Loucy (cell line): ENCODE results near the gene ZKSCAN4.

ENCODE experiments used
- EZH2phosphoT487 ChIP-seq: fragments of 200-600 bp; IDR thresholded peaks from 2 replicates; pipeline ENCODE4 v1.6.1; 2018; ENCODE audit warnings: antibody characterized with exemption, mild to moderate bottlenecking, moderate library complexity, borderline replicate concordance
- TF ChIP-seq, protein P1 (sequence below): fragments of 200-600 bp; sonication (generic); conservative IDR thresholded peaks from 2 replicates; pipeline ENCODE4 v1.5.1; 2014; ENCODE audit warnings: mild to moderate bottlenecking, antibody characterized with exemption, low read length

DNA sequence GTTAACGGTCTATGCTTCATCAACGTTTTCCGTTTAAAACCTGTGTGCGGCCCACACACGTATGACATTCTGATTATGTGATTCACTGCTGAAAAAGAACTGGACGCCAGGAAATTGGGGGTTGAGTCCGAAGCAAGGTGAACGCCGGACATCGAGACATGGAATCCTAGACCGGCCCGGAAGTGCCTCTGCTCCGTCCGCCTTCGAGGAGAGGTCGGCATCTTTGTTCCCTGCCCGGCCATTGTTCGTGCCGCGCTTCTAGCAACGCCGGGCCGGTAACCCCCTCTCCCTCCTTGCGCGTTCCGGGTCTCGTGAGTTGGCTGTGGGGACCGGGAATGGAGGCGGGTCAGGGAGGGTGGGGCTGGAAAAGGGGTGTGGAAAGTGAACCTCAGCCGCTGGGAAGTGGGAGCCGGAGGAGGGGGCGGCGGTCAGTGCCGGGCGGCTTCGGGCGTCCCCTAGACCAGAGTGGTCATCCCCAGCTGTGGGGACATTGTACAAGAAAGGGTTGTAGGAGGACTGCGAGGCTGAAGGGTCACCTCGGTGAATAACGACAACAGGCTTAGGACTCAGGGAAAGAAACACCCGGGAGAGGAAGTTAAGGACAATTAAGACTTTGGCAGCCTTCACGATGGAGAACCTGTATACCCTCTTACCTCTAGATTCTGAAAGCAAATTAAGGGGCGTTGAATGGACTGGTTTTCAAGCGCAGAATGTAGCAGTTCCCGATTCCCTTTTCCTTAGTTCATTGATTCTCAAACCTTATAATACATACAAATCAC, 26.8 kb downstream of the ZKSCAN4 start, which contains the start of gene ZSCAN9:
- TF ChIP-seq, protein P1, sequence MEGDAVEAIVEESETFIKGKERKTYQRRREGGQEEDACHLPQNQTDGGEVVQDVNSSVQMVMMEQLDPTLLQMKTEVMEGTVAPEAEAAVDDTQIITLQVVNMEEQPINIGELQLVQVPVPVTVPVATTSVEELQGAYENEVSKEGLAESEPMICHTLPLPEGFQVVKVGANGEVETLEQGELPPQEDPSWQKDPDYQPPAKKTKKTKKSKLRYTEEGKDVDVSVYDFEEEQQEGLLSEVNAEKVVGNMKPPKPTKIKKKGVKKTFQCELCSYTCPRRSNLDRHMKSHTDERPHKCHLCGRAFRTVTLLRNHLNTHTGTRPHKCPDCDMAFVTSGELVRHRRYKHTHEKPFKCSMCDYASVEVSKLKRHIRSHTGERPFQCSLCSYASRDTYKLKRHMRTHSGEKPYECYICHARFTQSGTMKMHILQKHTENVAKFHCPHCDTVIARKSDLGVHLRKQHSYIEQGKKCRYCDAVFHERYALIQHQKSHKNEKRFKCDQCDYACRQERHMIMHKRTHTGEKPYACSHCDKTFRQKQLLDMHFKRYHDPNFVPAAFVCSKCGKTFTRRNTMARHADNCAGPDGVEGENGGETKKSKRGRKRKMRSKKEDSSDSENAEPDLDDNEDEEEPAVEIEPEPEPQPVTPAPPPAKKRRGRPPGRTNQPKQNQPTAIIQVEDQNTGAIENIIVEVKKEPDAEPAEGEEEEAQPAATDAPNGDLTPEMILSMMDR, result no peak
- no peak for TF ChIP-seq EZH2phosphoT487
